HEK293 (cell line): ENCODE measurements around the gene HPSE.

ENCODE experiments used
- FEZF1 ChIP-seq: fragments of 450-650 bp; formaldehyde crosslinking; IDR thresholded peaks from 2 replicates; pipeline ENCODE4 v1.5.1; 2016; ENCODE audit warnings: missing biosample characterization, missing genetic modification characterization
- GLIS1 ChIP-seq: fragments of 450-650 bp; formaldehyde crosslinking; IDR thresholded peaks from 2 replicates; pipeline ENCODE4 v1.5.1; 2016; ENCODE audit warnings: missing biosample characterization, missing genetic modification characterization
- HOXA7 ChIP-seq: sonication (generic); formaldehyde crosslinking; IDR thresholded peaks from 2 replicates; pipeline ENCODE4 v1.8.1; 2022; ENCODE audit warnings: missing genetic modification reagents, borderline replicate concordance
- HOXC10 ChIP-seq: sonication (generic); formaldehyde crosslinking; IDR thresholded peaks from 2 replicates; pipeline ENCODE4 v1.8.1; 2023; ENCODE audit warnings: mild to moderate bottlenecking, missing genetic modification reagents
- HOXD13 ChIP-seq: sonication (generic); formaldehyde crosslinking; IDR thresholded peaks from 2 replicates; pipeline ENCODE4 v1.8.0; 2022; ENCODE audit warnings: missing genetic modification reagents, borderline replicate concordance
- RBAK ChIP-seq: fragments of 450-650 bp; formaldehyde crosslinking; IDR thresholded peaks from 2 replicates; pipeline ENCODE4 v1.5.1; 2016; ENCODE audit warnings: missing biosample characterization, missing genetic modification characterization
- SCRT2 ChIP-seq: fragments of 450-650 bp; formaldehyde crosslinking; IDR thresholded peaks from 2 replicates; pipeline ENCODE4 v1.5.1; 2016; ENCODE audit warnings: missing biosample characterization, missing genetic modification characterization
- SP2 ChIP-seq: fragments of 450-650 bp; formaldehyde crosslinking; IDR thresholded peaks from 2 replicates; pipeline ENCODE4 v1.5.1; 2016; ENCODE audit warnings: missing biosample characterization, missing genetic modification characterization
- WT1 ChIP-seq: fragments of 450-650 bp; formaldehyde crosslinking; IDR thresholded peaks from 2 replicates; pipeline ENCODE4 v1.5.1; 2016; ENCODE audit warnings: missing biosample characterization, missing genetic modification characterization
- ZBTB17 ChIP-seq: fragments of 450-650 bp; formaldehyde crosslinking; IDR thresholded peaks from 2 replicates; pipeline ENCODE4 v1.5.1; 2016; ENCODE audit warnings: missing biosample characterization, missing genetic modification characterization
- ZBTB20 ChIP-seq: fragments of 450-650 bp; formaldehyde crosslinking; IDR thresholded peaks from 2 replicates; pipeline ENCODE4 v1.5.1; 2016; ENCODE audit warnings: missing biosample characterization, missing genetic modification characterization
- ZFHX2 ChIP-seq: fragments of 450-650 bp; formaldehyde crosslinking; conservative IDR thresholded peaks from 2 replicates; pipeline ENCODE4 v1.5.1; 2016; ENCODE audit warnings: missing biosample characterization, missing genetic modification characterization
- ZFP41 ChIP-seq: fragments of 450-650 bp; formaldehyde crosslinking; IDR thresholded peaks from 2 replicates; pipeline ENCODE4 v1.5.1; 2016; ENCODE audit warnings: missing biosample characterization, missing genetic modification characterization, borderline replicate concordance
- ZNF112 ChIP-seq: fragments of 450-650 bp; formaldehyde crosslinking; IDR thresholded peaks from 2 replicates; pipeline ENCODE4 v1.5.0; 2017; ENCODE audit warnings: missing biosample characterization, missing genetic modification characterization
- ZNF121 ChIP-seq: fragments of 450-650 bp; formaldehyde crosslinking; IDR thresholded peaks from 2 replicates; pipeline ENCODE4 v1.5.1; 2016; ENCODE audit warnings: missing biosample characterization, missing genetic modification characterization
- ZNF140 ChIP-seq: fragments of 450-650 bp; formaldehyde crosslinking; IDR thresholded peaks from 2 replicates; pipeline ENCODE4 v1.5.1; 2016; ENCODE audit warnings: missing biosample characterization, missing genetic modification characterization
- ZNF324 ChIP-seq: fragments of 450-650 bp; formaldehyde crosslinking; IDR thresholded peaks from 2 replicates; pipeline ENCODE4 v1.5.1; 2016; ENCODE audit warnings: missing biosample characterization, missing genetic modification characterization
- ZNF514 ChIP-seq: fragments of 450-650 bp; formaldehyde crosslinking; IDR thresholded peaks from 2 replicates; pipeline ENCODE4 v1.5.1; 2016; ENCODE audit warnings: missing biosample characterization, missing genetic modification characterization
- ZNF555 ChIP-seq: fragments of 450-650 bp; formaldehyde crosslinking; conservative IDR thresholded peaks from 2 replicates; pipeline ENCODE4 v1.5.1; 2017; ENCODE audit warnings: missing biosample characterization, mild to moderate bottlenecking, missing genetic modification characterization, inconsistent platforms
- ZNF654 ChIP-seq: fragments of 450-650 bp; formaldehyde crosslinking; IDR thresholded peaks from 2 replicates; pipeline ENCODE4 v1.5.1; 2016; ENCODE audit warnings: low read depth, missing biosample characterization, missing genetic modification characterization
- ZNF791 ChIP-seq: fragments of 450-650 bp; formaldehyde crosslinking; IDR thresholded peaks from 2 replicates; pipeline ENCODE4 v1.5.1; 2016; ENCODE audit warnings: missing biosample characterization, missing genetic modification characterization
- ZNF830 ChIP-seq: fragments of 450-650 bp; IDR thresholded peaks from 2 replicates; pipeline ENCODE4 v1.5.0; 2018; ENCODE audit warnings: missing biosample characterization, missing genetic modification characterization, low read depth, mild to moderate bottlenecking, moderate library complexity
- ZNF837 ChIP-seq: fragments of 450-650 bp; formaldehyde crosslinking; IDR thresholded peaks from 2 replicates; pipeline ENCODE4 v1.5.1; 2016; ENCODE audit warnings: missing biosample characterization, missing genetic modification characterization
- ZSCAN30 ChIP-seq: fragments of 450-650 bp; IDR thresholded peaks from 2 replicates; pipeline ENCODE4 v1.5.1; 2018; ENCODE audit warnings: missing biosample characterization, mild to moderate bottlenecking, missing genetic modification characterization, moderate library complexity
- TF ChIP-seq, protein P1 (sequence below): IDR thresholded peaks from 2 replicates; pipeline ENCODE4 v1.6.1; 2011; ENCODE audit warnings: mild to moderate bottlenecking, low read depth, low read length, borderline replicate concordance
- TF ChIP-seq, protein P2 (sequence below): fragments of 450-650 bp; formaldehyde crosslinking; IDR thresholded peaks from 2 replicates; pipeline ENCODE4 v1.5.1; 2016; ENCODE audit warnings: missing biosample characterization, missing genetic modification characterization
- TF ChIP-seq, protein P3 (sequence below): fragments of 450-650 bp; formaldehyde crosslinking; IDR thresholded peaks from 2 replicates; pipeline ENCODE4 v1.5.1; 2017; ENCODE audit warnings: missing biosample characterization, missing genetic modification characterization
- TF ChIP-seq, protein P4 (sequence below): fragments of 450-650 bp; formaldehyde crosslinking; IDR thresholded peaks from 2 replicates; pipeline ENCODE4 v1.5.1; 2016; ENCODE audit warnings: missing biosample characterization, missing genetic modification characterization, low read depth
- TF ChIP-seq, protein P5 (sequence below): fragments of 450-650 bp; formaldehyde crosslinking; IDR thresholded peaks from 2 replicates; pipeline ENCODE4 v1.5.1; 2016; ENCODE audit warnings: missing biosample characterization, missing genetic modification characterization
- TF ChIP-seq, protein P6 (sequence below): fragments of 450-650 bp; formaldehyde crosslinking; IDR thresholded peaks from 2 replicates; pipeline ENCODE4 v1.5.1; 2016; ENCODE audit warnings: missing biosample characterization, missing genetic modification characterization
- TF ChIP-seq, protein P7 (sequence below): fragments of 450-650 bp; formaldehyde crosslinking; IDR thresholded peaks from 2 replicates; pipeline ENCODE4 v1.5.1; 2016; ENCODE audit warnings: missing biosample characterization, missing genetic modification characterization

HPSE gene

DNA sequence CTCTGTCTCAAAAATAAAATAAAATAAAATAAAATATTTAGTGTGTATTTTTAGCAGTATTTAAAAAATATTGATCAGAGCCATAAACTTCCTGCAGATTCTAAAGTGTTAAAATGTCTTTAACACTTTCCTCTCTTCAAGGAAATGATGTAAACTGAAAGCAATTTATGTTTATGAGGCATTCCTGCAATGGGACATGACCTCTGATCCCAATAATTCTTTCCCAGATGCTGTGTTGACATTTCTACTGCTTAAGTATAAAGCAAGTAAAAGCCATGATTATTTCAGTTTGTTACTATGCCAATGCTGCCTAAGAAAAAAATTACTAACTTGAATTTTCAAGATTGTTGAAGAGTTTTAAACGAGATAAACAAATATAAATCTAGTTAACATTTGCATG lies 79.1 kb downstream of the HPSE start (continued):
- TF ChIP-seq ZNF514 (tag by site-specific recombination) = no peak
- no peak for TF ChIP-seq ZNF555
- no peak for TF ChIP-seq HOXC10
- no peak for TF ChIP-seq ZNF654 (tag by site-specific recombination)
- no peak for TF ChIP-seq ZFHX2
- TF ChIP-seq, protein P1, sequence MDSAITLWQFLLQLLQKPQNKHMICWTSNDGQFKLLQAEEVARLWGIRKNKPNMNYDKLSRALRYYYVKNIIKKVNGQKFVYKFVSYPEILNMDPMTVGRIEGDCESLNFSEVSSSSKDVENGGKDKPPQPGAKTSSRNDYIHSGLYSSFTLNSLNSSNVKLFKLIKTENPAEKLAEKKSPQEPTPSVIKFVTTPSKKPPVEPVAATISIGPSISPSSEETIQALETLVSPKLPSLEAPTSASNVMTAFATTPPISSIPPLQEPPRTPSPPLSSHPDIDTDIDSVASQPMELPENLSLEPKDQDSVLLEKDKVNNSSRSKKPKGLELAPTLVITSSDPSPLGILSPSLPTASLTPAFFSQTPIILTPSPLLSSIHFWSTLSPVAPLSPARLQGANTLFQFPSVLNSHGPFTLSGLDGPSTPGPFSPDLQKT = no peak
- TF ChIP-seq ZBTB20 (tag by site-specific recombination) = no peak
- TF ChIP-seq ZNF791 (tag by site-specific recombination) = no peak
- TF ChIP-seq RBAK (tag by site-specific recombination) = no peak
- peak; percentile 38; the same call in 1 of the 2 replicates for TF ChIP-seq WT1 (tag by site-specific recombination)
- TF ChIP-seq ZNF324 (tag by site-specific recombination) = no peak
- TF ChIP-seq ZBTB17 (tag by site-specific recombination) = no peak
- TF ChIP-seq HOXD13 (CRISPR knock-in tag) = 0 out of 2 replicates have a peak, but pooled peaks have one; percentile 18
- TF ChIP-seq, protein P2, sequence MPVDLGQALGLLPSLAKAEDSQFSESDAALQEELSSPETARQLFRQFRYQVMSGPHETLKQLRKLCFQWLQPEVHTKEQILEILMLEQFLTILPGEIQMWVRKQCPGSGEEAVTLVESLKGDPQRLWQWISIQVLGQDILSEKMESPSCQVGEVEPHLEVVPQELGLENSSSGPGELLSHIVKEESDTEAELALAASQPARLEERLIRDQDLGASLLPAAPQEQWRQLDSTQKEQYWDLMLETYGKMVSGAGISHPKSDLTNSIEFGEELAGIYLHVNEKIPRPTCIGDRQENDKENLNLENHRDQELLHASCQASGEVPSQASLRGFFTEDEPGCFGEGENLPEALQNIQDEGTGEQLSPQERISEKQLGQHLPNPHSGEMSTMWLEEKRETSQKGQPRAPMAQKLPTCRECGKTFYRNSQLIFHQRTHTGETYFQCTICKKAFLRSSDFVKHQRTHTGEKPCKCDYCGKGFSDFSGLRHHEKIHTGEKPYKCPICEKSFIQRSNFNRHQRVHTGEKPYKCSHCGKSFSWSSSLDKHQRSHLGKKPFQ (tag by site-specific recombination) = no peak
- no peak for TF ChIP-seq SCRT2 (tag by site-specific recombination)
- no peak for TF ChIP-seq ZNF121 (tag by site-specific recombination)
- TF ChIP-seq, protein P3, sequence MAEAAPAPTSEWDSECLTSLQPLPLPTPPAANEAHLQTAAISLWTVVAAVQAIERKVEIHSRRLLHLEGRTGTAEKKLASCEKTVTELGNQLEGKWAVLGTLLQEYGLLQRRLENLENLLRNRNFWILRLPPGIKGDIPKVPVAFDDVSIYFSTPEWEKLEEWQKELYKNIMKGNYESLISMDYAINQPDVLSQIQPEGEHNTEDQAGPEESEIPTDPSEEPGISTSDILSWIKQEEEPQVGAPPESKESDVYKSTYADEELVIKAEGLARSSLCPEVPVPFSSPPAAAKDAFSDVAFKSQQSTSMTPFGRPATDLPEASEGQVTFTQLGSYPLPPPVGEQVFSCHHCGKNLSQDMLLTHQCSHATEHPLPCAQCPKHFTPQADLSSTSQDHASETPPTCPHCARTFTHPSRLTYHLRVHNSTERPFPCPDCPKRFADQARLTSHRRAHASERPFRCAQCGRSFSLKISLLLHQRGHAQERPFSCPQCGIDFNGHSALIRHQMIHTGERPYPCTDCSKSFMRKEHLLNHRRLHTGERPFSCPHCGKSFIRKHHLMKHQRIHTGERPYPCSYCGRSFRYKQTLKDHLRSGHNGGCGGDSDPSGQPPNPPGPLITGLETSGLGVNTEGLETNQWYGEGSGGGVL (tag by site-specific recombination) = no peak
- no peak for TF ChIP-seq ZNF140 (tag by site-specific recombination)
- TF ChIP-seq, protein P4, sequence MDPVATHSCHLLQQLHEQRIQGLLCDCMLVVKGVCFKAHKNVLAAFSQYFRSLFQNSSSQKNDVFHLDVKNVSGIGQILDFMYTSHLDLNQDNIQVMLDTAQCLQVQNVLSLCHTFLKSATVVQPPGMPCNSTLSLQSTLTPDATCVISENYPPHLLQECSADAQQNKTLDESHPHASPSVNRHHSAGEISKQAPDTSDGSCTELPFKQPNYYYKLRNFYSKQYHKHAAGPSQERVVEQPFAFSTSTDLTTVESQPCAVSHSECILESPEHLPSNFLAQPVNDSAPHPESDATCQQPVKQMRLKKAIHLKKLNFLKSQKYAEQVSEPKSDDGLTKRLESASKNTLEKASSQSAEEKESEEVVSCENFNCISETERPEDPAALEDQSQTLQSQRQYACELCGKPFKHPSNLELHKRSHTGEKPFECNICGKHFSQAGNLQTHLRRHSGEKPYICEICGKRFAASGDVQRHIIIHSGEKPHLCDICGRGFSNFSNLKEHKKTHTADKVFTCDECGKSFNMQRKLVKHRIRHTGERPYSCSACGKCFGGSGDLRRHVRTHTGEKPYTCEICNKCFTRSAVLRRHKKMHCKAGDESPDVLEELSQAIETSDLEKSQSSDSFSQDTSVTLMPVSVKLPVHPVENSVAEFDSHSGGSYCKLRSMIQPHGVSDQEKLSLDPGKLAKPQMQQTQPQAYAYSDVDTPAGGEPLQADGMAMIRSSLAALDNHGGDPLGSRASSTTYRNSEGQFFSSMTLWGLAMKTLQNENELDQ (tag by site-specific recombination) = no peak
- TF ChIP-seq ZNF112 (tag by site-specific recombination) = no peak
- TF ChIP-seq, protein P5, sequence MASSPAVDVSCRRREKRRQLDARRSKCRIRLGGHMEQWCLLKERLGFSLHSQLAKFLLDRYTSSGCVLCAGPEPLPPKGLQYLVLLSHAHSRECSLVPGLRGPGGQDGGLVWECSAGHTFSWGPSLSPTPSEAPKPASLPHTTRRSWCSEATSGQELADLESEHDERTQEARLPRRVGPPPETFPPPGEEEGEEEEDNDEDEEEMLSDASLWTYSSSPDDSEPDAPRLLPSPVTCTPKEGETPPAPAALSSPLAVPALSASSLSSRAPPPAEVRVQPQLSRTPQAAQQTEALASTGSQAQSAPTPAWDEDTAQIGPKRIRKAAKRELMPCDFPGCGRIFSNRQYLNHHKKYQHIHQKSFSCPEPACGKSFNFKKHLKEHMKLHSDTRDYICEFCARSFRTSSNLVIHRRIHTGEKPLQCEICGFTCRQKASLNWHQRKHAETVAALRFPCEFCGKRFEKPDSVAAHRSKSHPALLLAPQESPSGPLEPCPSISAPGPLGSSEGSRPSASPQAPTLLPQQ (tag by site-specific recombination) = no peak
- peak; percentile 65; the same call in 1 of the 2 replicates for TF ChIP-seq ZSCAN30 (tag by site-specific recombination)
- TF ChIP-seq ZNF830 (tag by site-specific recombination) = no peak
- no peak for TF ChIP-seq ZNF837 (tag by site-specific recombination)
- peak; percentile 83 for TF ChIP-seq FEZF1 (tag by site-specific recombination)
- no peak for TF ChIP-seq HOXA7 (CRISPR knock-in tag)
- no peak for TF ChIP-seq SP2 (tag by site-specific recombination)
- TF ChIP-seq, protein P6, sequence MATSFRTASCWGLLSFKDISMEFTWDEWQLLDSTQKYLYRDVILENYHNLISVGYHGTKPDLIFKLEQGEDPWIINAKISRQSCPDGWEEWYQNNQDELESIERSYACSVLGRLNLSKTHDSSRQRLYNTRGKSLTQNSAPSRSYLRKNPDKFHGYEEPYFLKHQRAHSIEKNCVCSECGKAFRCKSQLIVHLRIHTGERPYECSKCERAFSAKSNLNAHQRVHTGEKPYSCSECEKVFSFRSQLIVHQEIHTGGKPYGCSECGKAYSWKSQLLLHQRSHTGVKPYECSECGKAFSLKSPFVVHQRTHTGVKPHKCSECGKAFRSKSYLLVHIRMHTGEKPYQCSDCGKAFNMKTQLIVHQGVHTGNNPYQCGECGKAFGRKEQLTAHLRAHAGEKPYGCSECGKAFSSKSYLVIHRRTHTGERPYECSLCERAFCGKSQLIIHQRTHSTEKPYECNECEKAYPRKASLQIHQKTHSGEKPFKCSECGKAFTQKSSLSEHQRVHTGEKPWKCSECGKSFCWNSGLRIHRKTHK (tag by site-specific recombination) = no peak
- TF ChIP-seq GLIS1 = no peak
- TF ChIP-seq, protein P7, sequence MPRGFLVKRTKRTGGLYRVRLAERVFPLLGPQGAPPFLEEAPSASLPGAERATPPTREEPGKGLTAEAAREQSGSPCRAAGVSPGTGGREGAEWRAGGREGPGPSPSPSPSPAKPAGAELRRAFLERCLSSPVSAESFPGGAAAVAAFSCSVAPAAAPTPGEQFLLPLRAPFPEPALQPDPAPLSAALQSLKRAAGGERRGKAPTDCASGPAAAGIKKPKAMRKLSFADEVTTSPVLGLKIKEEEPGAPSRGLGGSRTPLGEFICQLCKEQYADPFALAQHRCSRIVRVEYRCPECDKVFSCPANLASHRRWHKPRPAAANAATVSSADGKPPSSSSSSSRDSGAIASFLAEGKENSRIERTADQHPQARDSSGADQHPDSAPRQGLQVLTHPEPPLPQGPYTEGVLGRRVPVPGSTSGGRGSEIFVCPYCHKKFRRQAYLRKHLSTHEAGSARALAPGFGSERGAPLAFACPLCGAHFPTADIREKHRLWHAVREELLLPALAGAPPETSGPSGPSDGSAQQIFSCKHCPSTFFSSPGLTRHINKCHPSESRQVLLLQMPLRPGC (tag by site-specific recombination) = 0 out of 2 replicates have a peak, but pooled peaks have one; percentile 42
- TF ChIP-seq ZFP41 (tag by site-specific recombination) = no peak
